Keratinocyte (primary cell): Measurements from ENCODE around the gene MEG3. TPM values are rescaled to one million over a fixed set of nuclear protein-coding genes. Genes with fewer than 3 reads are reported as not detected.

Experiments
- DNase-seq: peaks from one replicate; pipeline ENCODE4 v3.0.0-alpha.2; 2011; ENCODE audit warnings: low read depth, missing footprints, low spot score
- FAIRE-seq: peaks from 2 replicates; lab custom pipeline; 2011; peaks lifted over from hg19 to GRCh38; lab: Jason Lieb, UNC
- H2AFZ ChIP-seq: 2 replicates; pipeline ENCODE4 v1.6.0; 2012; ENCODE audit warnings: low read length, control low read depth, inconsistent platforms; ENCODE audit not compliant: control insufficient read depth
- H3K27ac ChIP-seq: 2 replicates; pipeline ENCODE4 v1.5.1; 2011; ENCODE audit warnings: low read length; ENCODE audit not compliant: control insufficient read depth, insufficient read depth
- H3K27me3 ChIP-seq: 3 replicates; pipeline ENCODE4 v1.6.0; 2011; ENCODE audit warnings: low read length; ENCODE audit not compliant: control insufficient read depth, insufficient read depth; ENCODE audit errors: extremely low read depth
- H3K36me3 ChIP-seq, 2 experiments: 2 replicates in 1 of 2; 3 replicates in 1 of 2; pipeline ENCODE4 v1.5.1; 2011; ENCODE audit warnings: low read length in 2 of 2, mild to moderate bottlenecking in 1 of 2; ENCODE audit not compliant: control insufficient read depth in 2 of 2, insufficient read depth in 2 of 2; ENCODE audit errors: extremely low read depth in 1 of 2
- H3K4me1 ChIP-seq: 3 replicates; pipeline ENCODE4 v1.5.1; 2011; ENCODE audit warnings: low read length; ENCODE audit not compliant: control insufficient read depth, insufficient read depth; ENCODE audit errors: extremely low read depth
- H3K4me2 ChIP-seq: 3 replicates; pipeline ENCODE4 v1.6.0; 2011; ENCODE audit warnings: low read depth, low read length; ENCODE audit not compliant: control insufficient read depth, insufficient read depth; ENCODE audit errors: extremely low read depth
- H3K4me3 ChIP-seq, 3 experiments: fragments of 200-600 bp in 1 of 3; sonication (generic) in 1 of 3; 2 replicates in 2 of 3; 3 replicates in 1 of 3; pipeline ENCODE4 v1.5.1; 2011 to 2016; ENCODE audit warnings: low read length in 3 of 3, mild to moderate bottlenecking in 3 of 3, control low read depth in 2 of 3, inconsistent platforms in 1 of 3, low read depth in 1 of 3, mixed read lengths in 1 of 3, mixed run types in 1 of 3, moderate library complexity in 1 of 3; ENCODE audit not compliant: control insufficient read depth in 2 of 3, insufficient read depth in 2 of 3; ENCODE audit errors: extremely low read depth in 1 of 3
- H3K79me2 ChIP-seq: 2 replicates; pipeline ENCODE4 v1.6.0; 2012; ENCODE audit warnings: low read length; ENCODE audit not compliant: control insufficient read depth, insufficient read depth
- H3K9ac ChIP-seq: 3 replicates; pipeline ENCODE4 v1.6.0; 2011; ENCODE audit warnings: low read length; ENCODE audit not compliant: control insufficient read depth, insufficient read depth; ENCODE audit errors: extremely low read depth
- H3K9me1 ChIP-seq: 3 replicates; pipeline ENCODE4 v1.6.0; 2011; ENCODE audit warnings: low read length; ENCODE audit not compliant: control insufficient read depth, insufficient read depth; ENCODE audit errors: extremely low read depth
- H3K9me3 ChIP-seq: 2 replicates; pipeline ENCODE4 v1.5.1; 2012; ENCODE audit warnings: low read depth, low read length; ENCODE audit not compliant: control insufficient read depth
- H4K20me1 ChIP-seq: 3 replicates; pipeline ENCODE4 v1.6.0; 2011; ENCODE audit warnings: low read length; ENCODE audit not compliant: control insufficient read depth, insufficient read depth; ENCODE audit errors: extremely low read depth
- EZH2 ChIP-seq: IDR thresholded peaks from one replicate; pipeline ENCODE4 v1.6.1; 2012; ENCODE audit warnings: inconsistent platforms, mild to moderate bottlenecking, low read length, moderate library complexity
- dilution Hi-C: fragments of 300-500 bp; cut with MboI; formaldehyde crosslinking; loops from one replicate; pipeline ENCODE4 v1.7.0; 2020; ENCODE audit warnings: low sequenced_read_pairs; ENCODE audit not compliant: extremely low pct_ligation_motif_present
- polyA plus RNA-seq, 5 experiments: library from polyadenylated mRNA; depleted of rRNA in 3 of 5; stranded (reverse) in 3 of 5; stranded (forward) in 1 of 5; unstranded in 1 of 5; fragments of >200 nt; gene quantifications; 1 replicate in 1 of 5; 2 replicates in 3 of 5; 3 replicates in 1 of 5; pipeline versions ENCODE4 v1.2.1 to v1.2.3, GENCODE V29; 2011 to 2012; ENCODE audit warnings: missing spikeins in 2 of 5, low read depth in 1 of 5, low replicate concordance in 1 of 5
- TF ChIP-seq, protein P1 (sequence below), 3 experiments: IDR thresholded peaks in 1 of 3; conservative IDR thresholded peaks in 1 of 3; optimal IDR thresholded peaks in 1 of 3; 2 replicates in 2 of 3; 3 replicates in 1 of 3; pipeline versions ENCODE3 to v1.5.1; 2011; ENCODE audit warnings: low read length in 3 of 3, mild to moderate bottlenecking in 3 of 3, moderate library complexity in 2 of 3, control low read depth in 1 of 3, inconsistent platforms in 1 of 3; ENCODE audit not compliant: insufficient read depth in 2 of 3; ENCODE audit errors: extremely low read depth in 1 of 3

MEG3 gene
- polyA plus RNA-seq, 1 donor (not counting 4 experiments of a cell fraction or from before 2014, with no cell fraction given), result 5.6 TPM

DNA sequence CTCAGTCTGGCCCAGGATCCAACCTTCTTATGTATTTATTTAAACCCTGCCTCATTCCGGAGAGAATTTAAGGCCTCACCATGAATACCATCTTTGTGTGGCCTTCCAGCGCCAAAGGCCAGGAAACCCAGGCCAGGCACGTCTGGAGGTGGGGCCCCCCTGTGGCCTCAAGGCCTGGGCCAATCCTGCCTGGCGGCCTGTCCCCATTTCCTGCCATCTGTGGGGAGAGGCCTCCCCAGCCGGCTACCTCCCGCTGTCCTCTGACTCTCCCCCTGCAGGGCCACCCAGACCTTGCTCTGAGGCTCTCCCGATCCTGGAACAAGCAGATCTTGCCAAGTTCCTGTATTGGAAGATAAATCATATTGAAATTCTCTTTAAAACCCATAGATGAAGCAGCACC lies 37.4 kb upstream of the MEG3 start:
- FAIRE-seq (no peak), DNase-seq (no peak)
- TF ChIP-seq EZH2, result no peak
- TF ChIP-seq, protein P1, sequence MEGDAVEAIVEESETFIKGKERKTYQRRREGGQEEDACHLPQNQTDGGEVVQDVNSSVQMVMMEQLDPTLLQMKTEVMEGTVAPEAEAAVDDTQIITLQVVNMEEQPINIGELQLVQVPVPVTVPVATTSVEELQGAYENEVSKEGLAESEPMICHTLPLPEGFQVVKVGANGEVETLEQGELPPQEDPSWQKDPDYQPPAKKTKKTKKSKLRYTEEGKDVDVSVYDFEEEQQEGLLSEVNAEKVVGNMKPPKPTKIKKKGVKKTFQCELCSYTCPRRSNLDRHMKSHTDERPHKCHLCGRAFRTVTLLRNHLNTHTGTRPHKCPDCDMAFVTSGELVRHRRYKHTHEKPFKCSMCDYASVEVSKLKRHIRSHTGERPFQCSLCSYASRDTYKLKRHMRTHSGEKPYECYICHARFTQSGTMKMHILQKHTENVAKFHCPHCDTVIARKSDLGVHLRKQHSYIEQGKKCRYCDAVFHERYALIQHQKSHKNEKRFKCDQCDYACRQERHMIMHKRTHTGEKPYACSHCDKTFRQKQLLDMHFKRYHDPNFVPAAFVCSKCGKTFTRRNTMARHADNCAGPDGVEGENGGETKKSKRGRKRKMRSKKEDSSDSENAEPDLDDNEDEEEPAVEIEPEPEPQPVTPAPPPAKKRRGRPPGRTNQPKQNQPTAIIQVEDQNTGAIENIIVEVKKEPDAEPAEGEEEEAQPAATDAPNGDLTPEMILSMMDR (optimal IDR thresholded peaks at IDR 0.05 in 1 of 3, IDR thresholded peaks at IDR 0.05 in 1 of 3, conservative IDR thresholded peaks at IDR 0.05 in 1 of 3; ENCODE audit: extremely low read depth in 1 of 3, insufficient read depth in 2 of 3, low read length in 3 of 3), result no peak
- no peaks in the 10 kb centered on the region for H4K20me1 ChIP-seq
- no peak overlapping the region for H3K4me3 ChIP-seq
- H3K9me3 ChIP-seq, result no peaks in the 10 kb centered on the region
- no peaks in the 10 kb centered on the region for H3K4me1 ChIP-seq
- dilution Hi-C loops, result no loop called here
- H3K27me3 ChIP-seq, result peaks cover 21% of the 10 kb centered on the region
- no peak overlapping the region for H3K27ac ChIP-seq
- H3K9ac ChIP-seq, result no peak overlapping the region
- H3K9me1 ChIP-seq, result no peaks in the 10 kb centered on the region
- H2AFZ ChIP-seq, result no peak overlapping the region
- no peaks in the 10 kb centered on the region for H3K36me3 ChIP-seq
- H3K79me2 ChIP-seq, result no peaks in the 10 kb centered on the region
- H3K4me2 ChIP-seq, result no peak overlapping the region

DNA sequence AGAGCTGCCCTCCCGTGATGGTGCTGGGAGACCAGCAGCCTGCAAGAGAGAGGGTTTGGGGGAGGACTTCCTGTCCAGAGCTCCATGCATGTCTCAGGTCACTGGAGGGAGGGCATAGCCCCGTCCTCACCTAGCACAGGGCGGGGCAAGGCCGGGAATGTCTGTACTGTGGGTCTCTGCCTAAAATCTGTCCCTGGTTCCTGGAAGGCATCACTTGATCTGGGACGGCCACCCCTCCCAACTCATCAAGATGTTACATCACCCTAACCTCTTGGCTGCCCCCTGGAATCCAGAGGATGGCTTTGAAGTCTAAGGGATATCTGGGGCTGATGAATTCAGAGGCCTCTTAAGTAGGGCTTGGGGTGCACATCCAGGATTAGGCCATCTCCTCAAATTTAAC lies 37.0 kb upstream of the MEG3 start:
- no peak overlapping the region for H2AFZ ChIP-seq
- no peak overlapping the region for H3K4me2 ChIP-seq
- DNase-seq (no peak), FAIRE-seq (no peak)
- dilution Hi-C loops, result no loop called here
- no peaks in the 10 kb centered on the region for H3K36me3 ChIP-seq
- H3K9ac ChIP-seq, result no peak overlapping the region
- H3K27me3 ChIP-seq, result peaks cover 18% of the 10 kb centered on the region
- no peaks in the 10 kb centered on the region for H3K4me1 ChIP-seq
- H3K27ac ChIP-seq, result no peak overlapping the region
- H3K9me1 ChIP-seq, result no peaks in the 10 kb centered on the region
- no peaks in the 10 kb centered on the region for H3K9me3 ChIP-seq
- H3K4me3 ChIP-seq, result no peak overlapping the region
- TF ChIP-seq, protein P1 (optimal IDR thresholded peaks at IDR 0.05 in 1 of 3, IDR thresholded peaks at IDR 0.05 in 1 of 3, conservative IDR thresholded peaks at IDR 0.05 in 1 of 3; ENCODE audit: extremely low read depth in 1 of 3, insufficient read depth in 2 of 3, low read length in 3 of 3), result no peak
- TF ChIP-seq EZH2, result no peak
- no peaks in the 10 kb centered on the region for H3K79me2 ChIP-seq
- no peaks in the 10 kb centered on the region for H4K20me1 ChIP-seq
